ENCODE measurements around the gene PDHA2.
"Not testable (repeated sequence)": the region's sequence is repeated elsewhere in the genome, so short reads cannot be mapped to it uniquely, and the experiment has no call there.

The PDHA2 gene

DNA sequence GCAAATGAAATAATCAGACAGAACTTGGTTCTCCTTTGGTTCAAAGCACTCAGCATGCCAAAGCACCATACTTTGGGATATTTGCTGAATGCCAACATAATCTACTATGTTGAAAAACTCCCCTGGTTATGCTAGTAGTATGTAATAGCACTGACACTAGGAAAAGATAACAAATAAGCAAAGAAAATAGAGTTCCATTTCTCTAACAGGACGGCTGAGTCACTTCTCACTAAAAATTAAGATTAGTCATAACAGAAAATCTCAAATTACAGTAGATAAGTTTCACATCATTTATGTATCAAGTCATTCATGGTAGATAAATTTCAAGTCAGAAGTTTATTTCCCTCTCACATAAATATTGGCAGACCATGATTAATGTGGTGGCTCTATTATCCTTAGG, 17.9 kb downstream of the PDHA2 start:
- Histone ChIP-seq H3F3A (ENCODE audit: insufficient read depth) (no peaks in the 10 kb centered on the region), H3K9me3 (ENCODE audit: insufficient read depth, low read length) (no peaks in the 10 kb centered on the region), H3K27ac (ENCODE audit: low read depth, low read length) (no peak overlapping the region), H3K79me2 (ENCODE audit: insufficient read depth, low read length) (no peaks in the 10 kb centered on the region), H4K20me1 (ENCODE audit: low read depth, low read length) (no peaks in the 10 kb centered on the region), H3K36me3 (ENCODE audit: low read length) (no peaks in the 10 kb centered on the region), H3K9ac (ENCODE audit: low read length) (no peak overlapping the region), H3K27me3 (ENCODE audit: low read length) (no peaks in the 10 kb centered on the region), H2AFZ (ENCODE audit: low read depth, low read length, severe bottlenecking) (no peak overlapping the region), H3K9me2 (replicated peaks; ENCODE audit: insufficient read depth, low read length) (no peaks in the 10 kb centered on the region), H3K4me3 (ENCODE audit: insufficient read depth, low read length, poor library complexity, severe bottlenecking) (no peak overlapping the region), H3K4me2 (ENCODE audit: low read depth, low read length, poor library complexity, severe bottlenecking) (no peak overlapping the region)
- TF ChIP-seq, protein P1, sequence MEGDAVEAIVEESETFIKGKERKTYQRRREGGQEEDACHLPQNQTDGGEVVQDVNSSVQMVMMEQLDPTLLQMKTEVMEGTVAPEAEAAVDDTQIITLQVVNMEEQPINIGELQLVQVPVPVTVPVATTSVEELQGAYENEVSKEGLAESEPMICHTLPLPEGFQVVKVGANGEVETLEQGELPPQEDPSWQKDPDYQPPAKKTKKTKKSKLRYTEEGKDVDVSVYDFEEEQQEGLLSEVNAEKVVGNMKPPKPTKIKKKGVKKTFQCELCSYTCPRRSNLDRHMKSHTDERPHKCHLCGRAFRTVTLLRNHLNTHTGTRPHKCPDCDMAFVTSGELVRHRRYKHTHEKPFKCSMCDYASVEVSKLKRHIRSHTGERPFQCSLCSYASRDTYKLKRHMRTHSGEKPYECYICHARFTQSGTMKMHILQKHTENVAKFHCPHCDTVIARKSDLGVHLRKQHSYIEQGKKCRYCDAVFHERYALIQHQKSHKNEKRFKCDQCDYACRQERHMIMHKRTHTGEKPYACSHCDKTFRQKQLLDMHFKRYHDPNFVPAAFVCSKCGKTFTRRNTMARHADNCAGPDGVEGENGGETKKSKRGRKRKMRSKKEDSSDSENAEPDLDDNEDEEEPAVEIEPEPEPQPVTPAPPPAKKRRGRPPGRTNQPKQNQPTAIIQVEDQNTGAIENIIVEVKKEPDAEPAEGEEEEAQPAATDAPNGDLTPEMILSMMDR (IDR thresholded peaks at IDR 0.05; ENCODE audit: insufficient read depth, low read length, poor library complexity, severe bottlenecking): no peak
- TF ChIP-seq EZH2phosphoT487 (conservative IDR thresholded peaks at IDR 0.05; ENCODE audit: low read length): no peak

DNA sequence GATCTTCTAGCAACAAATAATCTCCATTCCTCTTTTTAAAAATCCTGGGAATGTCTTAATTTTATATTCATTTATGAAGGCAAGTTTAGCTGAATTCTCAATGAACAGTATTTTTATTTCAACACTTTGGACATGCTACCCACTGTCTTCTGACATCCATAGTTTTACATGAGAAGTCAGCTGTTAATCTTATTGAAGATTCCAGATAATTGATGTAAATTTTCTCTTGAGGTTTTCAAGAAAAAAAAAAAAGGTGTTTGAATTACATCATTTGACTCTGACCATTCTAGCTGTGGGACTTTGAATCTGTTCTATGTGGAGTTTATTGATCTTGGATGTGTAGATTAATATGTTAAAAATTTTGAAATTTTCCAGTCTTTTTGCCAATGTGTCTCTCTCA, 28.0 kb downstream of the PDHA2 start:
- Histone ChIP-seq H3F3A (ENCODE audit: insufficient read depth) (no peaks in the 10 kb centered on the region), H3K36me3 (ENCODE audit: low read length) (no peaks in the 10 kb centered on the region), H3K4me2 (ENCODE audit: low read depth, low read length, poor library complexity, severe bottlenecking) (no peak overlapping the region), H2AFZ (ENCODE audit: low read depth, low read length, severe bottlenecking) (no peak overlapping the region), H3K79me2 (ENCODE audit: insufficient read depth, low read length) (no peaks in the 10 kb centered on the region), H3K4me3 (ENCODE audit: insufficient read depth, low read length, poor library complexity, severe bottlenecking) (no peak overlapping the region), H4K20me1 (ENCODE audit: low read depth, low read length) (no peaks in the 10 kb centered on the region), H3K9ac (ENCODE audit: low read length) (no peak overlapping the region), H3K27me3 (ENCODE audit: low read length) (no peaks in the 10 kb centered on the region), H3K9me2 (replicated peaks; ENCODE audit: insufficient read depth, low read length) (no peaks in the 10 kb centered on the region), H3K9me3 (ENCODE audit: insufficient read depth, low read length) (no peaks in the 10 kb centered on the region), H3K27ac (ENCODE audit: low read depth, low read length) (no peak overlapping the region)
- TF ChIP-seq, protein P1 (IDR thresholded peaks at IDR 0.05; ENCODE audit: insufficient read depth, low read length, poor library complexity, severe bottlenecking): no peak
- no peak for TF ChIP-seq EZH2phosphoT487 (conservative IDR thresholded peaks at IDR 0.05; ENCODE audit: low read length)

DNA sequence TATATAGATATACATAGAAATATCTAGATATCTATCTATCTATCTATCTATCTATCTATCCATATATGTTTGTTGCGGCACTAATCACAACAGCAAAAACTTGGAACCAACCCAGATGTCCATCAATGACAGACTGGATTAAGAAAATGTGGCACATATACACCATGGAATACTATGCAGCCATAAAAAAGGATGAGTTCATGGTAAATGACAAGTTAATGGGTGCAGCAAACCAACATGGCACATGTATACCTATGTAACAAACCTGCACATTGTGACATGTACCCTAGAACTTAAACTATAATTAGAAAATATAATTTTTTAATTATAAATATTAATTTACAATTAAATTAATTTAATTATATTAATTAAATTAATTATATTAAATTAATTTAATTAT, 29.5 kb downstream of the PDHA2 start:
- not testable (repeated sequence) for H3K79me2 ChIP-seq (ENCODE audit: insufficient read depth, low read length); H3K9me3 ChIP-seq (ENCODE audit: insufficient read depth, low read length); H3F3A ChIP-seq (ENCODE audit: insufficient read depth); H3K27ac ChIP-seq (ENCODE audit: low read depth, low read length); H3K9me2 ChIP-seq (replicated peaks; ENCODE audit: insufficient read depth, low read length); H3K36me3 ChIP-seq (ENCODE audit: low read length); H3K4me2 ChIP-seq (ENCODE audit: low read depth, low read length, poor library complexity, severe bottlenecking); H3K9ac ChIP-seq (ENCODE audit: low read length); H2AFZ ChIP-seq (ENCODE audit: low read depth, low read length, severe bottlenecking); H4K20me1 ChIP-seq (ENCODE audit: low read depth, low read length); H3K27me3 ChIP-seq (ENCODE audit: low read length); H3K4me3 ChIP-seq (ENCODE audit: insufficient read depth, low read length, poor library complexity, severe bottlenecking)

DNA sequence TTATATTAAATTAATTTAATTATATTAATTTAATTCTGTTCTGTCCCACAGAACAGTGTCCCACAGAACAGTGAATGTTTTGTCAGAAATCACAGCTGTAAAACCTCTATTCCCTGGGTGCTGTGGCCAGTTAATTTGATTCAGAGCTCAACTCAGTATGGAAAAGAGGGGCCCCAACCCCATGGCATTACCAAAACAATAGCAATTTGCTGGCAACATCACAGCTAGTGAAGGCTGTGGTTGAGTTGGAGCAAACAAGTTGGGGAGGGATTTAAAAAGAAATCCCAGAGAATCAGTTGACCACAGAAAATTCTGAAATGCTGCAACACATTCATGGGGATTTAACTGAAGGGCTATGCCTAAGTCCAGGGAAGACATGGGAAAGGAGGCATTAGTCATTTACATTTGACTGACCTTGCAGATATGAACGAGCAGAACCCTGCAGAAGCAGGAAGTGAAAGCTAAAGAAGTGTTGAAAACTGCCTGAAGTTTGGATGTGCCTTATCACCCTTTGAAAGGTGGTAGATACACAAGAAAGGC, 30.1 kb downstream of the PDHA2 start:
- Histone ChIP-seq H3K9ac (ENCODE audit: low read length) (no peak overlapping the region), H3K4me3 (ENCODE audit: insufficient read depth, low read length, poor library complexity, severe bottlenecking) (no peak overlapping the region), H3K4me2 (ENCODE audit: low read depth, low read length, poor library complexity, severe bottlenecking) (no peak overlapping the region), H3K9me2 (replicated peaks; ENCODE audit: insufficient read depth, low read length) (no peaks in the 10 kb centered on the region), H3K79me2 (ENCODE audit: insufficient read depth, low read length) (no peaks in the 10 kb centered on the region), H3K27me3 (ENCODE audit: low read length) (no peaks in the 10 kb centered on the region), H3F3A (ENCODE audit: insufficient read depth) (no peaks in the 10 kb centered on the region), H3K36me3 (ENCODE audit: low read length) (no peaks in the 10 kb centered on the region), H3K9me3 (ENCODE audit: insufficient read depth, low read length) (no peaks in the 10 kb centered on the region), H4K20me1 (ENCODE audit: low read depth, low read length) (no peaks in the 10 kb centered on the region), H3K27ac (ENCODE audit: low read depth, low read length) (no peak overlapping the region), H2AFZ (ENCODE audit: low read depth, low read length, severe bottlenecking) (no peak overlapping the region)
- TF ChIP-seq EZH2phosphoT487 (conservative IDR thresholded peaks at IDR 0.05; ENCODE audit: low read length): no peak
